RPMI7951 (cell line): ENCODE results near the gene FANK1. TPM values are rescaled to one million over a fixed set of nuclear protein-coding genes. Genes with fewer than 3 reads are reported as not detected.

ENCODE experiments used
- DNase-seq: peaks from one replicate; pipeline ENCODE4 v3.0.0-alpha.2; 2012; ENCODE audit warnings: low read depth
- total RNA-seq: library from RNA; depleted of rRNA; stranded (reverse); fragments of >200 nt; shearing (Covaris generic); gene quantifications from 2 replicates; pipeline ENCODE4 v1.2.3, GENCODE V29; 2014

FANK1 gene
- total RNA-seq, 1 experiment from 2014 or later: 1.3 TPM

- DNase-seq: no peak
These were observed 89.3 kb downstream of the FANK1 start for GRCh38 chr10:125985557-125986240.

GRCh38 chr10:125989791-125990190, 93.4 kb downstream of the FANK1 start:
- no peak for DNase-seq

DNA sequence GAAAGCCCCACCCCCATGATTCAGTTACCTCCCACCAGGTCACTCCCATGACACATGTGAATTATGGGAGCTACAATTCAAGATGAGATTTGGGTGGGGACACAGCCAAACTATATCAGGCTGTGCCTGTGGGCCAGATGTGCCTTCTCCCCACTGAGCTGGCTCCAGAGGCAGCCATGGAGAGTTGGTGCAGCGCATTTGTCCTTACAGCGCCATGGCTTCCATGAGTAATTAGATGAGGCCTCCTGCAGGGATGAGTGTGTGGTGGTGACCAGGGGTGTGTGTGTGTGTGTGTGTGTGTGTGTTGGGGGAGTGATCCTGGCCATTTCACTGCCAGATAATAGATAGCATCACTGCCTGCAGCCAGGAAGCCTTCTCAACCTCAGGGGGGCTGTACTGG, 94.6 kb downstream of the FANK1 start:
- DNase-seq: peak; percentile 50

DNA sequence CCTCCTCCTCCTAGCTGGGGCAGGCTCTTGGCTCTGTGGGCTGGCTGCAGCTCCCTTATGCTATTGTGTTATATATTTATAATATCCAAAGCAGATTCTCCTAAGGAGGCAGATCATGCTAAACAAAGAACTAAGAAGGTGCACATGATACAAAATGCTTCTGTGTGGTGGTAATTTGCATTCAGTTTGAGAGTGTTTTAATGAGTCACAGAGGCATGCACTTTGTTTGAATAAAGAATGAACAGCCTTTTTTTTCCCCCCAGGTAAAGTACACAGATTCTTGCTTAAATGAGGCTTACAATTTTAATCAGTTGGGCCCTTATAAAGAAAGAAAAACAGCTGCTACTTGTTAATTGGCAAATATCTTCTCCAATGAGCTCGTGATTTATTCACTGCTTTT, 95.0 kb downstream of the FANK1 start:
- DNase-seq: no peak

GRCh38 chr10:125992254-125992653, 95.9 kb downstream of the FANK1 start:
- no peak for DNase-seq

- no peak for DNase-seq
These were observed 98.2 kb downstream of the FANK1 start for GRCh38 chr10:125994601-125995000.

DNA sequence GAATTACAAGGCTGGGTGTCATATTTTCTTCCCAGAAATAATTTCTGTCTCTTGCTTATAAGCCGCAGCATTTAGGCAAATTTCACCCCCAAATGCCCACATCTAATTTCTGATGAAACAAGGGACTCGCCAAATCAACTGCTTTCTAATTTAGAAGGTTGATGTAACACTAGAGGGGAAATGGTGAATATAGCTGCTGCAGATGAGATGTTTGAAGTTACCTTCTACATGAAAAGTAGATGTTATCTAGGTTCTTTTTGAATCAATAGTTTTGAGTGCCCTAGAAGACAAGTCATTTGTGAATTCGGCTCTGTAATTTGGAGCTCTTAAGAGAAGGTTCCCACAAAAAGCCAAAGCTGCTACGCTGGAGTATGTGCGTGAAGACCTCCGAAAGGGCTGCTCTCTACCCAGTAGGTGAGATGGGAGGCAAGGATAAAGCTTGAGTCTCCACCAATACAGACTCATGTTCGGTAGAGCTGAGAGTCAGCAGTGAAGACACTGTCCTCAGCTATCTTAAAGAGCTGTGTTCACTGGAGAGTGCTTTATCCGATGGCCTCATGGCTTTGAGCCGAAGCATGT, 99.5 kb downstream of the FANK1 start:
- DNase-seq: no peak

DNA sequence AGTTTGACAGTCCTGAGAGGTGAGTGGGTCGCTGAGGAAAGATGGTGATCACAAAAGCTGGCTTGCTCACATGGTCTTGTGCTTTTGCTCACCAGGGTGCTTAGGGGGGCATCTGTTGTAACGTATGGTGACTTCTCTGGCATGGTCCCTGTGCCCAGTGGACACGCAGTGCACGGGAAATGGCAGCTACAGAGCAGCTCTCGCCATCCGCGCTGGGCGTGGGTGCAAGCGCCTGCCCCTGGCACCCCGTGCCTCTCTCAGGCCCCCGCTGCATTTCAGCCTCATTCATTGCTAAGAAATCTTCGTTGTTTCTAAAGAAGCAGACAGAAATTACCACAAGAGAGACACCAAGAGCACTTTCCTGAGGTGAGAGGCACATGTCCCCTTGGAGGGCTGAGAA, 101.2 kb downstream of the FANK1 start:
- no peak for DNase-seq

- DNase-seq: no peak
These were observed 103.3 kb downstream of the FANK1 start for GRCh38 chr10:125999694-126000093.

GRCh38 chr10:126001576-126001975, 105.2 kb downstream of the FANK1 start:
- peak; percentile 79 for DNase-seq

GRCh38 chr10:126004752-126005151, 108.4 kb downstream of the FANK1 start:
- no peak for DNase-seq

DNA sequence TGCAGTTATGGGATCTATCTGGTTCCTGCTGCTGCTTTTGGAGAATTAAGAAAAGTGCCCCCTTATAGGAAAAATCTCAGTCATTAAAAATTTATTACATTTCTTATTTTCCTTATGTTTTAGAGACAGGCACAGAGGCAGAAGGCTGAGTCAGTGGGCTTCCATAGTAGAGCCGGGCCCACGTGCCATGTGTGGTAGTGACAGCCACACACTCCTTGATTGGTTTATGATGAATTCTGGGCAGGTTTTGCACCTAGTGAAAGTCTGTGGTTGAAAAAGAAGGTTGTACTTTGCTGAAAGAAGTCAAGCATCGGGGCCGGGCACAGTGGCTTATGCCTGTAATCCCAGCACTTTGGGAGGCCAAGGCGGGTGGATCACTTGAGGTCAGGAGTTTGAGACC, 109.9 kb downstream of the FANK1 start:
- no peak for DNase-seq

GRCh38 chr10:126006906-126007305, 110.5 kb downstream of the FANK1 start:
- no peak for DNase-seq

DNA sequence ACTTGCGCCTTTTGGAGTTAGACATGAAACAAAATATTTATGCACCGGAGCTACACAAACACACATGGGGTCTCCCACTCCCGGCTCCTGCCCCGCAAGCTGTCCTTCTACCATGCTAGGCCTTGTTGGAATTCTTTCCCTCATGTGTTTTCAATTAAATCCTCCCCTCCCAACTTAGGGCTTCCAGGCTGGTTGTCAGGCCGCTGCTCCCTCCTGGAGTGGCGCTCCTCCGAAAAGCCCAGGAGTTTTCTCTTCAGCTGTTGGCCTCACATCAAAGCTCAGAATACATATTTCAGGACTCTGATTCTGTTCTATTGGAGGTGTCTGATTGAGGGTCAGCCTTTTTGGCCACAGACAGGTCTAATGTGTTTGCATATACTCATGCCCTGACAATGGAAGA, 113.3 kb downstream of the FANK1 start:
- DNase-seq: no peak

DNA sequence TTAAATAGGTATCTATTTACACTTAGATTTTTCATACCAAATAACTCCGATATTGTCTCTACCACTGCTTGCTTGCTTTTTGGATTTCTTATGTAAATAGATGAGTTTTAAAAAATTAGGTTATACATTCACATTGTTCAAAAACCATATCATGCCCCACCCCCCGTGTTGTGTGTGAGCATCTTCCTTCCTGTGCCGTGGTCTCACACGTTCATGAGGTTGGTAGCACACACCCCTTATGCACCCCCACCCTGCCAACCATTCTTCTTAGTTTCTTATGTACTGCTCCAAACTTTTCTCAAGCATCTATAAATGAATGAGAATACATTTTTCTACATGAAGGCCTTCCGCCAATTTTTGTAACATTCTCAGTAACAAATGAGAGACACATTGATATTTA, 115.6 kb downstream of the FANK1 start:
- DNase-seq: no peak

DNA sequence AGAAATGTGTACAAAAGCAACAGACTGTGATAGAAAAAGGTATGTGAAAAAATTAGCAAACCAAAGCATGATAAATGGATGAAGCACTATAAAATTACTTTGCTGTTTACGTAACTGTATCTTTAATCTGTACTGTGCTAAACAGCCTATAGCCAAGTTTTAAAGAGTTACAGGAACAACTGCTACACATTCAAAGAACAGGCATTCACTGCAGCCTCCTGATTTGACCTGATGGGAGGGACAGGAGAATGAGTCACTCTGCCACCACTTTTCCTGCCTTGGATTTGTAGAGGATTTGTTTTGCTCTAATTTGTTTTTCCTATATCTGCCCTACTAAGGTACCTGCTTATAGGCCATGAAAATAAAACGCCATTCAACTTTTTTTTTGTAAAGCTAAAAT, 116.1 kb downstream of the FANK1 start:
- DNase-seq: peak; percentile 52

DNA sequence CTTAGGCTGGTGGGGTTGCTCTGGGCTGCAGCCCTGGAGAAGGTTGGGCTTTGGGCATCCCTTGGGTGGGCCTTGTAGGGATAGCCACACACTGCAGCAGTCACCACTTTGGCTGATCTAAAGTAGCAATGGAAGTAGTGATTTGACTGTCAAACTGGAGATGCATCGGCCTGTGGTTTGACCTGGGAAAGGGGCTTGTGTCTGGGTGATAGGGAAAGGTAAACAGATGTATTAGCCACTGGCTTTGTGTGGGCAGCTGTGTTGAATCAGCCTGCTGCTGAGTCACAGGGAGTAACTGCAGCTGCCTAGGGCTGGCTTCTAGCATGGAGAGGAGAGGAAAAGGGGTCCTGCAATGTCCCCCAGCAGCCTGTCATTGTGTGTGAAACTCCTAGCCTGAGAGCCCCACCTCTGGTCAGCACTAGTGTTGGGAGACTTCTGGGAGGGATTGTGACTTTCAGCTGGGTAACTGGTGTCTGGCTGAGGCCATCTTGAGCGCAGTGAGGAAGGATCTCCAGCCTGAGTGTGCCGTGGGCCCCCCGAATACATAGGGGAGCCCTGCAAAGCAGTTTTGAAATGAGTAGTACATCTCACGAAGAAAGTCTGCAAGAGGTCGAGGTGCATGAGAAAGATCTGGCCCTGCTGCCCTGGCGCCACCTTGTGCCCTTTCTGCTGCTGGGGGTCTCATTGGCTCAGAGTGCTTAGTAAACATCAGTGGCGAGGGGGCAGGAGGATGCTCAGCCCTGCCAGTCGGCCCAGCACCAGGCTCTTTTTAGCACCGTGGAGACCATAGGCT, 117.3 kb downstream of the FANK1 start:
- peak; percentile 88 for DNase-seq

DNA sequence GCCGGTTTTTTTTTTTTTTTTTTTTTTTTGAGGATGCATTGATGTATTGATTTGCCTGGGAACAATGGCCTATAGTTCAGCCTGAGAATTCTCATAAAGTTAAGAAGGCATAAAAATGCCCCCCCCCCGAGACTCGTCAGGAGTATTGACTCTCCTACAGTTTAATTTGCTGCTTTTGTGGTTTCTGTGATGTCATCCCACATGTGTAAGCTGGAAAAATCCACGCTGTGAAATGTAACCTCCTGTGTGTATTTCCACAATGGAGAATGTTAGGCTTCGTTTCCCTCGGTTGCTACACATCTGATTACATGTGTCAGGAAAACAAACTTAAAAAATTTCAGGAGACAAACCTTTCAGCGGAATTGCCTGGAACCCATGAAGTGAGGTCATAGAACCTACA, 117.9 kb downstream of the FANK1 start:
- DNase-seq: peak; percentile 79

DNA sequence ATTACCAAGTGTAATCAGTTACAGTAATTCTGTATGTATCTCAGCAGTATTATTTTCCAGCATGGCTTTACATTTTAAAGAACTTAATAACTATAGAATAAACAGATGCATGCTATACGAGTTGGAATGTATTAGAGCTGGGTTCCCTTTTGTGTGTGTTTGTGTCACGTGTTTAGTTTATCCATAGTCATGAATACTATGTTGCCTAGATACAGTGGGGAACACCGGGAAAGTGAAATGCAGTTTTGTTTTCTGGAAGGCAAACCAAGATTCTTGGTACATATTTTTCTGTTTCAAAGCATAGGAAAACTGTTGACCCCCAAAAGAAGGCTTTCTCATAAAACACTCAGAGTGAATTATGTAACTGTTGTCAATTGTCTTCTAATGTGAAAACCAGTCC, 119.0 kb downstream of the FANK1 start:
- DNase-seq: no peak

DNA sequence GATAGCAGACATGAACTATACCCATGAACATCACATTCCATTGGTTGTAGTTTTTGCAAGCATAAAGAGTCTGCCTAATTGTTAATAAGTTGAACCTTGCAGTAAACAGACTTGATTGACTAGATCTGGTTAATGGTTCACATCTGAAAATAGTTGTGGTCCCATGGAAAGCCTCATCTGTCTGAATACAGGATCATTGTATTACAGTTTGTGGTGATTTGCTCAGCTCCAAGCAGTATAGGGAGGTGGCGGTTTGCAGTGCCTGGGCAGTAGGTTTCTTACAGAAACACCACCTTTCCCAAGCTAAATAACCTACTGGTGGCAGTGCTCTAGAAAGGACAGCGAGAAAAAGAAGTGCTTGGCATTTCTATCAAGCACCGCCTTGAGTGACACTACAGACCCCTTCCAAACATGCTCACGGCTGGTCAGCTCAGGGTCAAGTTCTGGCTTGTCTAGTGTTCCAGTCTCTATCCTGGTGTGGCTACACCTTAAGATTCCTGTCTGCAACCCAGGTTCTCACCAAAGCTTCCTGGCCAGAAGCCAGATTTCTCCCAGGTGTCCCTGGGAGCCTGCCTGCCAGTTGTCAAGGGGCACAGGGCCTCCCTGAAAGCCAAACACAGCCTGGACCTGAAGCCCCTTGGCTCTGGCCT, 119.9 kb downstream of the FANK1 start:
- DNase-seq: no peak

- DNase-seq: no peak
These were observed 120.5 kb downstream of the FANK1 start for GRCh38 chr10:126016882-126017281.

GRCh38 chr10:126017961-126018560, 121.7 kb downstream of the FANK1 start:
- peak; percentile 4 for DNase-seq
